GM19351 (cell line): Measurements from ENCODE around the gene SF3B1.
"Not testable (repeated sequence)": the region's sequence is repeated elsewhere in the genome, so short reads cannot be mapped to it uniquely, and the experiment has no call there.

ENCODE experiments used
- ATAC-seq: cut with Tn5 transposase; IDR thresholded peaks from one replicate; pipeline ENCODE4 v1.9.1; 2021; ENCODE audit warnings: mild to moderate bottlenecking, moderate library complexity; ENCODE audit not compliant: unreplicated experiment

Gene SF3B1

GRCh38 chr2:197383825-197384224 lies 51.0 kb downstream of the SF3B1 start:
- no peak for ATAC-seq

GRCh38 chr2:197381641-197382040 lies 53.2 kb downstream of the SF3B1 start:
- ATAC-seq = no peak

GRCh38 chr2:197379918-197380309 lies 54.9 kb downstream of the SF3B1 start:
- not testable (repeated sequence) for ATAC-seq

GRCh38 chr2:197379308-197379917 lies 55.4 kb downstream of the SF3B1 start:
- not testable (repeated sequence) for ATAC-seq

DNA sequence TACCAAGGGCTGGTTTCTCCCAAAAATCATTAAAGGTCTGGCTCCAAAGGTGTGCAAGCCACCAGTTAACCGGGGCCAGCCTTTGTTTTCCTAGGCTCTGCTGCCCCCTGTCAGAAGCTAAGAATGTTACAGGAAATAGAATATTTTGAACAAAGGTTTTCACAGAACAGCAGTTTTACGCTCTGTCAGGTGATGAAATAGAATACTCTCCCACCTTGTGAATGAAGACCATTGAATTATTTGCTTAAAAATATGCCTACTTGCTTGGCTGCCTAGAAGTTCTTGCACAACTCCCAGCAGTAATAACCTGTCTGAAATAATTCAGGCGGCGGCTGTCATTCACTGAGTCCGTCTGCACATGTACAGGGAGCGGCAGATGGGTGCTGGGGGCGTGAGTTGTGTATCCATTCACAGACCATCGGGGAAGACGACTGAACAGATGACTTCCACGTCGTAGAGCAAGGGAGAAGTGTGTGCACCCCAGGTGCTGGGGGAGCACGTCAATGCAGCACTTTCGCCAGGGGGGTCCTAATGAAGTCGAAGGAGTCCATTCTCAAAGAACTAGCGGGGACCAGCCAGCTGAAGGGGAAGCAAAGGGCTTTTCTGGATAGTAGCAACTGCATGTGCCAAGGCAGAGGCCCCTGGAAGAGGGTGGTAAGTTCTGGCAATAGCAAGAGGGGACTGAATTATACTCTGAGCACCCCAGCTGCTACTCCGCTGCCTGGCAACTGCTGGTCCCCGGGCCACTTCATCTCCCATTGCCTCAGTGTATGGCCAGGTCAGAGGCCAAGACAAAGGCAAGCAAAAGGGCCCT lies 56.1 kb downstream of the SF3B1 start:
- ATAC-seq = no peak

- no peak for ATAC-seq
These were observed 56.7 kb downstream of the SF3B1 start for GRCh38 chr2:197378086-197378485.

DNA sequence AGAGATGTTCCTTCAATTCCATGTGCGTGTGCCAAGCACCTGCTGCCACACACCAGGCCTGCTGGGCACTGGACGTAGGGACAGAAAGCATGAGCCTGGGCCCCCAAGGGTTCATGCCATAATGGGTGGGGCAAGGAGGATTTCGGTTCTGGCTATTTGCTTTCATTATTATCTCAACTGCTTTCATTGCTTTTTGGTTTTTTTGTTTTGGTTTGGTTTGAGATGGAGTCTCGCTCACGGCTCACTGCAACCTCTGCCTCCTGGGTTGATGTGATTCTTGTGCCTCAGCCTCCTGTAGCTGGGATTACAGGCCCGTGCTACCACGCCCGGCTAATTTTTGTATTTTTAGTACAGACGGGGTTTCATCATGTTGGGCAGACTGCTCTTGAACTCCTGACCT lies 57.2 kb downstream of the SF3B1 start:
- ATAC-seq = no peak

DNA sequence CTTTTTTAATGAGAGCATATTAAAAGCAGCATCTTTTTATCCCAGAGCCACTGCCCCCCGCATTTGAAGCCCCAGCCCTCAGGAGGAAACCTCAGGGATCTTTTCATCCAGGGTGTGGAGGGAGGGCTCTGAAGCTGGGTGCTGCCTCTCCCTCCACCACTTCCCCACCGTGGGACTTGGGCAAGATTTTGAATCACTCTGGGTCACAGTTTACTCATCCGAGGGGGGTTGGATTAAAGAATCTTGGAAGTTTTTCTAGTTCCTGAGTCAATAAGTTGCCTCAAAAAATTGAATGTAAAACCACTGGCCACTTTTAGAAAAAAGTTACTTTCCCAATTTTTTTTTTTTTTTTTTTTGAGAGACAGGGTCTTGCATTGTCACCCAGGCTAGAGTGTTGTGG lies 62.2 kb downstream of the SF3B1 start:
- no peak for ATAC-seq

DNA sequence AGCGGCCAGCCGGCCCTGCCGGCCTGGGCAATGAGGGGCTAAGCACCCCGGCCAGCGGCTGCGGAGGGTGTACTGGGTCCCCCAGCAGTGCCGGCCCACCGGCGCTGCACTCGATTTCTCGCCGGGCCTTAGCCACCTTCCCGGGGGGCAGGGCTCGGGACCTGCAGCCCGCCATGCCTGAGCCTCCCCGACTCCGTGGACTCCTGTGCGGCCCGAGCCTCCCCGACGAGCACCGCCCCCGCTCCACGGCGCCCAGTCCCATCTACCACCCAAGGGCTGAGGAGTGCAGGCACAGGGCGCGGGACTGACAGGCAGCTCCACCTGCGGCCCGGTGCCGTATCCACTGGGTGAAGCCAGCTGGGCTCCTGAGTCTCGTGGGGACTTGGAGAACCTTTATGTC lies 64.2 kb downstream of the SF3B1 start:
- ATAC-seq = not testable (repeated sequence)

GRCh38 chr2:197369933-197370320 lies 64.9 kb downstream of the SF3B1 start:
- ATAC-seq = no peak

GRCh38 chr2:197369228-197369932 lies 65.4 kb downstream of the SF3B1 start:
- ATAC-seq = no peak

- ATAC-seq = no peak
These were observed 66.4 kb downstream of the SF3B1 start for GRCh38 chr2:197368412-197368811.

DNA sequence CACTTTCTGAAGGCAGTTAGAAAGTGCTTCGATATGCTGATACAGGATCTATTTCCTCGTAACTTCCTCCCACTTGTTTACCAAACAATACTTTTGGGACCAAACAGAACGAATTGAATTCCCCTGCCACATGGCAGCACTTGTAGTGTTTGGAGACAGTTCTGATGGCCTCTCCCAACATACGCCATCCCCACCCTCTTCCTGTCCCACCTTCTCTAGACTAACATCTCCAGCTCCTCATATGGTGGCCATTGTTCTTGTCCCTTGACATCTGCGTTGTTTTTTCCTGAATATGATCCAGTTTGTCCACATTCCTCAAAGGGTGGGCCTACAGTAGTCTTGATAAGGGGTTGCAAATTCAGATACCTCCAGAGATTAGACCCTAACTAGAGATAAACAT lies 70.8 kb downstream of the SF3B1 start:
- no peak for ATAC-seq

DNA sequence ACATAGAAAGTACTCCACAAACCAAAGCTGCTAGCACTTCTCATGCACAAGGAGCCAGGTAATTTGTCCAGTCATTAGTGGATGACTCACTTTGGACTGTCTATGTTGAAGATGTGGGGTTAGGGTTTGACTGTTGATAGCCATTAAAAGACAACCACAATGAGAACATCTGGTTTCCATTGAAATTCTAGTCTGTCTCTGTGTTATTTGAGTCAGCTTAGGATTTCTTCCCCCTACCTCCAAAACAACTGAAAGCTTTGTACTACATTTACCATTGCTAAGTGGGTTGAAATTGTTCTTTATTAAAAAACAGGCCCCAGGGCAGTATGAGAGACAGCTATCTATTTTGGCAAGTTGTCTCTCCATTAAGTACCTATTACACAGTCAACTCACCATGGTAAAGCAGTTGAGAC lies 74.1 kb downstream of the SF3B1 start:
- ATAC-seq = peak; percentile 81

- ATAC-seq = no peak
These were observed 75.0 kb downstream of the SF3B1 start for GRCh38 chr2:197359859-197360258.

- no peak for ATAC-seq
These were observed 75.9 kb downstream of the SF3B1 start for GRCh38 chr2:197358931-197359330.

- ATAC-seq = no peak
These were observed 76.8 kb downstream of the SF3B1 start for GRCh38 chr2:197357986-197358385.

DNA sequence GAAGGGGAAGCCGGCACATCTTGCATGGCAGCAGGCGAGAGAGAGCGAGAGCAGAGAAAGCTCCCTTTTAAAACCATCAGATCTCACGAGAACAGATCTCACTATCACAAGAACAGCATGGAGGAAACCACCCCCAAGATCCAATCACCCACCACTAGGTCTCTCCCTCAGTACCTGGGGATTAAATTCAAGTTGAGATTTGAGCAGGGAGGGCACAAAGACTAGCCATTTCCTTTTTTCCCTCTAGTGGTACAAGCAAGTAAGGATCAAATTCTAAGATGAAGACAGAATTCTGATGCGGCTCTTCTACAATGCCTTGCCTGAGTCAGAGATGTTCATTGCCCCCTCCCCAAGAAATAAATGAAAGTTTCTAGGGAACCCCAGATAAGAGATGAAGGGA lies 78.7 kb downstream of the SF3B1 start:
- no peak for ATAC-seq

DNA sequence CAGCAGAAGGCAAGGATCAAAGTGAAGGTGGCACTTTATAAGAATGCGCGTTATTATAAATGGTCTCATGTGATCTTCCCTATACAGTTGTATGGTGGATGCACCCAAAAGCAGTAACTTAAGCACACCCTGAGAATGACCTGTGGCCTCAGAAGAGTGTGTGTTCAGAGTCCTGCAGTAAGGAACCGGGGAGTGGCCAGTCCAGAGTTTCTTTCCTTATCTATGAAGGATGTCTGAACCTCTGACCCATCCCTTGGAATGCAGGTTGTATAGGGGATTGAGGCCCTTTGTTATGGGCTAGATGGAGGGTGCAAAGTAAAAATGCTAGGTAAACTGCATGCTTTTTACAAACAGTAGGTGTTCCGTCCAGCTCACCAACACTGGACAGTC lies 80.7 kb downstream of the SF3B1 start:
- ATAC-seq = no peak

GRCh38 chr2:197353393-197354168 lies 81.2 kb downstream of the SF3B1 start:
- no peak for ATAC-seq

- no peak for ATAC-seq
These were observed 85.1 kb downstream of the SF3B1 start for GRCh38 chr2:197349699-197350098.
